Activated effector memory CD4-positive, alpha-beta T cell treated with anti-CD3 and anti-CD28 coated beads, Interleukin-2, amount 50 U/mL, for 16 hours (primary cell): Measurements from ENCODE around the gene PCTP.

Source experiments
- DNase-seq: peaks from one replicate; pipeline ENCODE4 v3.0.0-alpha.2; 2020

The PCTP gene

DNA sequence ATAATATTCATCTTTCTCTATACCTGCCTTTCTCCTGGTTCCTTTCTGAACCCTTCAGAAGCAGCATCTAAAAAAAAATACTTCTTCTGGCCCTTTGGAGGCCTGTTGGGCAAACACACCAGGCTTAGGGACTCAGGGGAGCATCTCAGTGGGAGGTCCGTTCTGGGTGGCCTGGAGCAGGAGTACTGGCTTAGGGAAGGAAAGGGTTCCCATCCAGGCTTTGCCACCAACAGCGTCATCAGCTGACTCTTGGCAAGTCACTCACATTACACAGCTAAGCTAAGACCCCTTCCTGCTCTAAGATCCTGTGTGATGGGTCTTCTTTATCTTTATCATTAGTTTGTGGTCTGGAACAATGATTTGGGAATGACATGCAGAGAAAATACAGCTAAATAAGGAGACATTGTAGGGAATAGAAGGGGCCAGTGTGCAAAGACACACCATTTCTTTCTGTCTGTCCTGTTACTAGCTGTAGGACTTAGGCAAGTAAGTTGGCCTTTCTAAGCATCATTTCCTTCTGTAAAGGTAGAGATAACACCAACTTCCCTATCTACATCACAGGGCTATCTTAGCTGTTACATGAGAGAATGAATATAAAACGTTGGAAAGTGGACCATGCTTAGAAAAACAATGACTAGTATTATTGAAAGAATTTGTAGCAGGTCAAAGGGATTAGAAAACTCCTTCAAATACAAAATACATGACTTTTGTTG is 9.9 kb downstream of the PCTP start:
- DNase-seq = no peak

- DNase-seq = no peak
These were observed 11.4 kb downstream of the PCTP start for GRCh38 chr17:55762086-55762858.

GRCh38 chr17:55763856-55764255 is 13.0 kb downstream of the PCTP start:
- DNase-seq = no peak

DNA sequence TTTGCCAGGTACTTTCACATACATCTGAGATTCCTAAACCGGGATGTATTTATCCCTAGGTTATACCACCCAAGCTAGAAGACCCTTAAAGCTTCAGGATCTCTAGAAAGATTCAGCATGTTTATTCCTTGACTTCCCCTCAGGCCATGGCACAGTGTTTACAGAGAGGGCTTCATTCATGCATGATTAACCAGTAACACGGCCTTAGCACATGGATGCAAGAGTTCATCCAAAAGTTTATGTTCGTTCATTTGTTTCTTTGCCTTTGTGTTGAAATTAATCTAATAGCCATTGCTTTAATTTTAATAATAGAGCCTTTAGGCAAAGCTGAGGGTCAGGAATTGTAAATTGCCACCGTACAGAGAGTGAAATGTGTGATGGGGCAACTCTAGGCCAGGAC is 13.8 kb downstream of the PCTP start:
- DNase-seq = no peak

DNA sequence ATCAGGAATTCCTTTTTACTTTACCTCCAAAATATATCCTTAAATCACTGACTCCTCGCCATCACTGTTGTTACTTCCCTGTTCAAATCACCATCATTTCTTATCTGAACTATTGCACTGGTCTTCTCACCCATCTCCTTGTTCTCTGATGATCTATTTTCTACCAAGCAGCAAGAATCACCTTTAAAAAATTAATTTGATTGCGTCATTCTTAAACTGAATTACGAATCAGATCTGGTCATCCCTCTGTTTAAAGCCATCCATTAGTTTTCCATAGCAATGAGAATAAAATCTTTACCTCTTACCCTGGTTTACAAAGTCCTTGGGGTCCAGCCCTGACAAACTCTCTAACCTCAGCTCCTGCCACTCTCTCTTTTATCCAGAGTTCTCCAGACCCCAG is 14.6 kb downstream of the PCTP start:
- DNase-seq = no peak

GRCh38 chr17:55768936-55769624 is 18.2 kb downstream of the PCTP start:
- DNase-seq = no peak

GRCh38 chr17:55769625-55770000 is 18.8 kb downstream of the PCTP start:
- no peak for DNase-seq

- no peak for DNase-seq
These were observed 19.5 kb downstream of the PCTP start for GRCh38 chr17:55770196-55770870.

DNA sequence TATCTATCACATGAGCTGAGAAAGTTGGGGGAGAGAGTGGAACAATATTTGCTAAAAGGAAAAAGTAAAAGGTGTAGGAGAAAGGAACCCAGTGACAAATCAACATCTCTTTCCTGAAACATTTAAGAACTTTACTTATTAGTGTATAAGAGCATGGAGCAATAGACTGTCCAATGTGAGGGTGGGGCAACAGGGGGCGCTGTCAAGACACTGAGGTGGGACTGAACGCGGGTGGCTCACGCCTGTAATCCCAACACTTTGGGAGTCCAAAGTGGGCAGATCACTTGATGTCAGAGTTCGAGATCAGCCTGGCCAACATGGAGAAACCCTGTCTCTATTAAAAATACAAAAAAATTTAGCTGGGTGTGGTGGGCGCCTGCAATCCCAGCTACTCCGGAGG is 21.2 kb downstream of the PCTP start:
- no peak for DNase-seq

DNA sequence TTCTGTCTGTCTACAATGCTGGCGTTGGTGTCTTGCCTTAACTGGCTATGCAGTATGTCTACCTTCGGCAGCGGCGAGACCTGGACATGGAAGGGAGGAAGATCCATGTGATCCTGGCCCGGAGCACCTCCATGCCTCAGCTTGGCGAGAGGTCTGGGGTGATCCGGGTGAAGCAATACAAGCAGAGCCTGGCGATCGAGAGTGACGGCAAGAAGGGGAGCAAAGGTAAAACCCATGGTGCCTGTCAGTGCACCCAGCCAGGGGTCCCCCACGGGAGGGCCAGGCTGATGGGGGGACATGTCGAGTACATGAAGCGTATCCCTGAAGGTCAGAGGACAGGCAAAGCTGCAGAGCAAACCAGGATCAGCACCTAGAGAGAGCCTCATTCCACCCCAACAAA is 22.8 kb downstream of the PCTP start:
- no peak for DNase-seq

GRCh38 chr17:55774846-55775271 is 24.0 kb downstream of the PCTP start:
- no peak for DNase-seq

DNA sequence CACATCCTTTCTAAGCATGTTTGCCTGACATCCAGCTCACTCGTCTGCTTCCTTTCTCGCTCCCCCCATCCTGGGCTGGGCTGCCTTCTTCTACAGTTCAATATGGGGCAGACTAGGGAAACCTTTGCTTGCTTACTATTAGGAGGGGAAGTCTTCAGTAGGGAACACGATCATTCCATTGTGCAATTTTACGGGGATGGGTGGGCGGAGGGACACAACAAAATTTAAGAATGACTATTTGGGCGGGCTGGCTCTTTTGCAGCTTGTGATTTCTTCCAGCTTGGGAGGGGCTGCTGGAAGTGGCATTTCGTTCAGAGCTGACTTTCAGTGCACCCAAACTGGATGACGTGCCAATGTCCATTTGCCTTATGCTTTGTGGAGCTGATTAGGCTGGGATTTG is 25.4 kb downstream of the PCTP start:
- no peak for DNase-seq

DNA sequence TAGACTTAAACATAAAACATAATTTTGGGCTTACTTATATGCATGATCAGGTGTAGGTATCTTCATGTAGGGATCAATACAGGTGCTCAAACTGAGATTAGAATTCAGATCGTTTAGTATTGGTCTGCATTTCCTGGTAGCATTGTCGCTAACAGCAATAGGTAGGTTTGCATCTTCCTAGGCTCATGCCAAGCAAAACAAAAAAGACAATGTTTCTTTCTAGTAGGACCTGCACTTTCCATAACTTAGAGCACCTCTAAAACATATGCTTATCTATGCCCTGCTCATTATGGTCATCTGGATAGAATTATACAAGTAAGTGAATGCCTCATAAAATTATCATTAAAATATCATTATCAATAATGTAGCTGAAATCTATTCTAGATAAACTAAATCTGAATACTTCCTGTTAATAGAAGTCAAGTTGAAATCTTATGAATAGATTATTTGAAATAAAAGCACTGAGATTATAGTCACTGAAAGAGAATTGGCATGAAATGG is 26.7 kb downstream of the PCTP start:
- no peak for DNase-seq

DNA sequence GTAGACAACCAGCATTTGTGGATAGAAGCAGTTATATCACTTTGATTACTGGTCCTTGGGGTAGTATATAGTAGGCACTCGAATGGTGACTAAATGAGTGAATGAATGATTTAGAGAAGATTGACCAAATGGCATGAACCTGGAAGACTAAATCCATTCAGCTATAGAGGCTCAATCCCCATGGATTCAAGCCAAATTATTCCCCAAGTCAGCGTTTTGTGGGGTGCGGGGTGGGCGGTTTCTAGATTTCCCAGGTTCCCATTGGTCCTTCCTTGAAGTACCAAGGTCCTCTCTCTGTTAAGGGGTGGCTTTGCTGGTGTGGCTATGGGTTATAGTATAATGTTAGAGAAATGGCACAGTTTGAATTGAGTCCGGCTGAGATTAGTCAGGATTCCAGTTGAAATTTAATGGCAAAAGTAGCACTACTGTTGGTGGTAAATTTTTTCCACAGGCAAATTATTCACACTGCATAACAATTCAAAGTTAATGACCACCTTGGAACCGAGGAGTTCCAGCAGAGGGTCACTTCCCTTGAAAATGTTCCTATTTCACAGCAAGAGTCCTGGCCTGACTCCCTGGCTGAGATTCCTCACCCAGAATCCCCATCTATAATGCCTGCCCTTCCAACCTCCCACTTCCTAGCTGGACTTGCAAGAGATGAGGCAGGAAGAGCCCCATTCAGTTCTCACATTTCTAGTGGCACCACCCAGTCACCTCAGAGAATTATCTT is 27.7 kb downstream of the PCTP start:
- DNase-seq = no peak

- no peak for DNase-seq
These were observed 32.9 kb downstream of the PCTP start for GRCh38 chr17:55783684-55784245.

DNA sequence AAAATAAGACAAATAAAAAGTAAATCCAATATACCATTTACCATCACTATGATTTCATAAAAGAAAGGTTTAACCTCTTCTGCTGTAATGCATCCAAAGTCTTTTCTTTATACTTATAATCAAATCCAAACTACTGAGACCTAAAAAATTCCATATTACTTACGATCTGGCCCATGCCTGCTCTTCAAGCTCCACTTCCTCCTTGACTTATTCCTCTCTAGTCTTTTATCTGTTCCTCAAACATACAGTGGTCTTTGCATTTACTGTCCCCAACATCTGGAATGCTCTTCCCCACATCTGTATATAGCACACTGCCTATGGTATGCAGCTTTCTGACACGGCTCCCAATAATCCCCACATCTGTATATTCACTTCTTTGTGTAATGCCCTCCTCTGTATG is 33.8 kb downstream of the PCTP start:
- no peak for DNase-seq

- DNase-seq = no peak
These were observed 34.3 kb downstream of the PCTP start for GRCh38 chr17:55785181-55785580.

DNA sequence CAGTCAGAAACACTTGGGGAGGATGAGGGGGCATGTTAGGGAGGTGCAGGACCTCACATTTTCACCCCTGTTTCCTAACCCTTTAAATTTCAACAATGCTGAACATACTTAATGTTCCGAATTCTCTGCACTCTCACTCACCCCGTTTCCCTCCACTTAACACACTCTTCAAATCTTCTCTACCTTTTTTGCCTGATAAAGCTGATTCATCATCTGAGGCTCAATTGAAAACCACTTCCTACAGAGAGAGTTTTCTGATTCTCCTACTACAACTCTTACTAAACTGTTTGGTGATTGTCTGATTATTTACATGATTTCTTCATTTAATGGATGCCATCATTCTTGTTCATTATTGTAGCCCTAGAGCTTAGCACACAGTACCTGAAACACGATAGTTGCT is 42.4 kb downstream of the PCTP start:
- no peak for DNase-seq

DNA sequence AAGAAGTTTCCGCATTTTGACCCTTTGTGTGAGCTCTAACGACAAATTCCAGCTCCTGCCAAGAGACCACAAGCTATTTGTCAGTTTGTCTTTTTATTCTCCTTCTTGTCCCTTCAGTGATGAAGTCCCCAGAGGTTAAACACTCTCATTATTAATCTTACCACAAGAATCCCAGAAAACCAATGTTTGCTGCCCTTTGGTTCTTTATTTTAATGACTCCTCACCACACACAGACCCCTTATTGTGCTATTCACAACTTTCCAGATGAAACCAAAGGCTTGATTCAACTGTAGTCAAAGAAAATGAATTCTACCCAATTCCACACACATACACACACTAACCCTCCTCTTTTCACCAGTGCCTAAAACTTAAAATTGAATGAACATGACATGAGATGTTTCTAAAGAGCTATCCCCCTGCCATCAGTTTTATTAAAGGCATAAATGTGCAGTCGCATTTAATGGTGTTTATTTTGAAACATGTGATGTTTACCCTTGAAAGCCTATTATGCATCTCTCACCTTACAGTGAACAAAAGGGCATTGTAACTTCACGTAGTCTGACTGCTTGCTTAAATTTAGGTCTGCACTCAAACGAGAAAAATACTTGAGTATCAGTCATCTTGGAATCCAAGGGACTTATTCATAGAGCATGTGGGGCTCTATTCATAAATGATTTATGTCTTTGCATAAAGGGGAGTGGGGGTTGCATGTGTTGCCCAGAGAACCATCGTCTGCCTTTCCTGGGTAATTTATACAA is 44.1 kb downstream of the PCTP start:
- DNase-seq = no peak

- DNase-seq = no peak
These were observed 56.1 kb downstream of the PCTP start for GRCh38 chr17:55806745-55807495.

DNA sequence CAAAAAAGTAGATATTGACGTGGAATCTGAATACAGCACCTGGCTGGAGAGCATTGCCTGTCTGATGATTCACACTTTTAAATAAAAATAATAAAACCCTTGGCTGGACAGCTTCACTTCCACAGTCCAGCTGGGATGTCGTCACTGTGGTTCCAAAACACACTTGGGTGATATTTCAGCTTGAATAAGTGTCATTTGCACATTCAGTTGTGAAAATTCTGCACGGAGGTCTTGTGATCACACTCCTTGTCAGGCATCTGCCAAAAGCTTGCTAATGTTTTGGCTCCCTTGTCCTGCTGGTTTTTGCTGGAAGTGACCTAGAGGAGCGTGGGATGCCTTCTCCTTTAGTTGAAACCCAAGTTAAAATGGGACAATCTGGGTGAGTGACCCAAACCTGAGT is 60.7 kb downstream of the PCTP start:
- DNase-seq = no peak
